Tibial artery (tissue), 4 donors: ENCODE results near the gene ABCC8.

Experiments
- DNase-seq, 2 donors: peaks; one replicate each; pipeline ENCODE4 v3.0.0-alpha.2; 2019
- H3K27ac ChIP-seq, 2 donors: fragments of 200-600 bp; sonication (generic) in 1 of 2; 1 replicate in 1 of 2; 2 replicates in 1 of 2; pipeline ENCODE4 v1.5.1; 2018 to 2019; ENCODE audit warnings: mild to moderate bottlenecking in 1 of 2
- H3K27me3 ChIP-seq, 2 donors: fragments of 200-600 bp; sonication (generic) in 1 of 2; one replicate each; pipeline versions ENCODE4 v1.5.1 to v1.6.0; 2016 to 2019
- H3K36me3 ChIP-seq, 3 donors: fragments of 200-600 bp; sonication (generic) in 2 of 3; one replicate each; pipeline ENCODE4 v1.5.1; 2016 to 2019; ENCODE audit warnings: mild to moderate bottlenecking in 2 of 3
- H3K4me1 ChIP-seq, 4 donors: fragments of 200-600 bp; sonication (generic) in 2 of 4; 1 replicate in 3 of 4; 2 replicates in 1 of 4; pipeline ENCODE4 v1.5.1; 2016 to 2019
- H3K4me3 ChIP-seq, 2 donors: fragments of 200-600 bp; sonication (generic) in 1 of 2; 1 replicate in 1 of 2; 2 replicates in 1 of 2; pipeline ENCODE4 v1.5.1; 2018 to 2019; ENCODE audit warnings: mild to moderate bottlenecking in 2 of 2
- H3K9me3 ChIP-seq, 3 donors: fragments of 200-600 bp; sonication (generic) in 1 of 3; one replicate each; pipeline ENCODE4 v1.5.1; 2016 to 2019
- intact Hi-C: fragments of 100-400 bp; cut with DNase I; formaldehyde crosslinking; loops from one replicate; pipeline ENCODE4 v1.15.0; 2023; ENCODE audit warnings: low total_unique reads
- TF ChIP-seq, protein P1 (sequence below), 2 experiments: fragments of 200-600 bp in 1 of 2; fragments of 450-650 bp in 1 of 2; IDR thresholded peaks; one replicate each; pipeline ENCODE4 v1.5.1; 2017 to 2019; ENCODE audit warnings: antibody characterized with exemption in 2 of 2, mild to moderate bottlenecking in 1 of 2, moderate library complexity in 1 of 2

ABCC8 gene

DNA sequence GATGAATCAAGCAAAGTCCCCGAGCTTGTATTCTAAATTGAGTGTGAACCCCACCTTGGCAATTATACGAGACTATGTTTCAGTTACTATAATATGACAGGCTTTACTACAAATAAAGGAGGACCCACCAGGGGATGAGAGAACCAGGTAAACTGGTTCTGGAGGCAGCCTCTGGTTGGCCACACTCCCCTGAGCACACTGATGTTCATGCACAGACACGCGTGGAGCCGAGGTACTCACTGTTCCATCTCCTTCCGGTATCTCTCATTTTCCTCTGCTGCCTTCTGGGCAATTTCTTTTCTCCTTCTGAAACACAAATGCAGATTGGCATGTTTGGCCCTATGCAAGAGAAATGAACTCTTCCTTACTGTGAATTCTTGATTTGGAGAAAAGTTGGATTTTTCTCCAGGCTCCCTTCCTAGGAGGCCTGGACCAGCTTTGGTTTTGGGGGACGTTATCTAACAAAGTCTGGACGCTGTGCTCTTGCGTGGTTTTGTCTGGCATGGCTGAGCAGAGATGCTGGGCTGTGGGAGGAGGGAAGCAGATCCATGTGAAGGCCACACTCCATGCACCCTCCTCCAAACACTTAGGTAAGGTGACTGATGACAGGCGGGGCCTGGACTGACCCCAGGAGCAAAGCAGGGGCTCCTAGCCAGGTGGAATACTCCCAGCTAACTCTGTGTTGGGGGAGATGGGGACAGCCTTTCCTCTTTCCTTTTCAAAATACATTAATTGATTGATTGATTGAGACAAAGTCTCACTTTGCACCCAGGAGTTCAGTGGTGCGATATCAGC lies 44.7 kb upstream of the ABCC8 start:
- Histone ChIP-seq H3K4me1 (no peaks in the 10 kb centered on the region), H3K36me3 (no peaks in the 10 kb centered on the region), H3K9me3 (no peaks in the 10 kb centered on the region), H3K4me3 (no peak overlapping the region), H3K27me3 (peaks cover 0 to under 1% of the 10 kb centered on the region in 2 donors), H3K27ac (no peak overlapping the region)
- TF ChIP-seq, protein P1, sequence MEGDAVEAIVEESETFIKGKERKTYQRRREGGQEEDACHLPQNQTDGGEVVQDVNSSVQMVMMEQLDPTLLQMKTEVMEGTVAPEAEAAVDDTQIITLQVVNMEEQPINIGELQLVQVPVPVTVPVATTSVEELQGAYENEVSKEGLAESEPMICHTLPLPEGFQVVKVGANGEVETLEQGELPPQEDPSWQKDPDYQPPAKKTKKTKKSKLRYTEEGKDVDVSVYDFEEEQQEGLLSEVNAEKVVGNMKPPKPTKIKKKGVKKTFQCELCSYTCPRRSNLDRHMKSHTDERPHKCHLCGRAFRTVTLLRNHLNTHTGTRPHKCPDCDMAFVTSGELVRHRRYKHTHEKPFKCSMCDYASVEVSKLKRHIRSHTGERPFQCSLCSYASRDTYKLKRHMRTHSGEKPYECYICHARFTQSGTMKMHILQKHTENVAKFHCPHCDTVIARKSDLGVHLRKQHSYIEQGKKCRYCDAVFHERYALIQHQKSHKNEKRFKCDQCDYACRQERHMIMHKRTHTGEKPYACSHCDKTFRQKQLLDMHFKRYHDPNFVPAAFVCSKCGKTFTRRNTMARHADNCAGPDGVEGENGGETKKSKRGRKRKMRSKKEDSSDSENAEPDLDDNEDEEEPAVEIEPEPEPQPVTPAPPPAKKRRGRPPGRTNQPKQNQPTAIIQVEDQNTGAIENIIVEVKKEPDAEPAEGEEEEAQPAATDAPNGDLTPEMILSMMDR (IDR thresholded peaks at IDR 0.05): no peak
- intact Hi-C loops: no loop called here
- no peak for DNase-seq

- no peak overlapping the region for H3K27ac ChIP-seq
- intact Hi-C loops: no loop called here
- no peak overlapping the region for H3K4me3 ChIP-seq
- H3K27me3 ChIP-seq: no peaks in the 10 kb centered on the region
- H3K4me1 ChIP-seq: no peaks in the 10 kb centered on the region
- no peaks in the 10 kb centered on the region for H3K9me3 ChIP-seq
- no peaks in the 10 kb centered on the region for H3K36me3 ChIP-seq
- DNase-seq: no peak
- TF ChIP-seq, protein P1 (IDR thresholded peaks at IDR 0.05): no peak
These were observed 42.6 kb upstream of the ABCC8 start for GRCh38 chr11:17519061-17519885.

- TF ChIP-seq, protein P1 (IDR thresholded peaks at IDR 0.05): no peak
- Histone ChIP-seq H3K27ac (no peak overlapping the region), H3K9me3 (no peaks in the 10 kb centered on the region), H3K4me3 (no peak overlapping the region), H3K27me3 (no peaks in the 10 kb centered on the region), H3K36me3 (no peaks in the 10 kb centered on the region), H3K4me1 (no peaks in the 10 kb centered on the region)
- intact Hi-C loops: no loop called here
- DNase-seq: no peak
These were observed 41.7 kb upstream of the ABCC8 start for GRCh38 chr11:17518366-17518765.

DNA sequence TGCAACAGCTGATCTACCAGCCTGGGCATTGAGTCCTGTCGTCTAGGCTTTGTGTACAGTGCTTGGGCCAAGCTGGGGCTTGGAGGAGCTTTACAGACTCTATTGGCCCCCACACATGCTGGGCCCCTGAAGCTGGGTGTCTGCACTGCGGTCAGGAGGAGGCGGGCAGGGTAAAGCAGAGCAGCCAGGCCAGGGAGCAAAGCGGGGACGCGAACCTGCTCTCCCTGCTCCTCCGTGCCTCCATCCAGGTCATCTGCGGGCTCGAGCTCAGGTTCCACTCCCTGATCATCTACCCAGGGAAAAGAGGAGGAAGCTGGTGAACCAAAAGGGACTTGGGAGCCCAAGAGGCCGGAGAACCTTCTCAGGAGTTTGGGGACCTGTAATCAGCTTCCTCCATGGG lies 40.5 kb upstream of the ABCC8 start:
- Histone ChIP-seq H3K27ac (no peak overlapping the region), H3K4me3 (no peak overlapping the region), H3K36me3 (no peaks in the 10 kb centered on the region), H3K27me3 (no peaks in the 10 kb centered on the region), H3K4me1 (no peaks in the 10 kb centered on the region), H3K9me3 (no peaks in the 10 kb centered on the region)
- intact Hi-C loops: no loop called here
- TF ChIP-seq, protein P1 (IDR thresholded peaks at IDR 0.05): no peak
- DNase-seq: no peak

- H3K36me3 ChIP-seq: no peaks in the 10 kb centered on the region
- intact Hi-C loops: no loop called here
- no peak overlapping the region for H3K4me3 ChIP-seq
- H3K4me1 ChIP-seq: no peaks in the 10 kb centered on the region
- no peaks in the 10 kb centered on the region for H3K27me3 ChIP-seq
- no peak for DNase-seq
- TF ChIP-seq, protein P1 (IDR thresholded peaks at IDR 0.05): no peak
- H3K9me3 ChIP-seq: no peaks in the 10 kb centered on the region
- H3K27ac ChIP-seq: no peak overlapping the region
These were observed 40.0 kb upstream of the ABCC8 start for GRCh38 chr11:17516551-17517150.
